ENCODE results near the gene LBHD2. TPM values are rescaled to one million over a fixed set of nuclear protein-coding genes. Genes with fewer than 3 reads are reported as not detected.

Gene LBHD2
- total RNA-seq, 1 donor from 2014 or later = not detected

DNA sequence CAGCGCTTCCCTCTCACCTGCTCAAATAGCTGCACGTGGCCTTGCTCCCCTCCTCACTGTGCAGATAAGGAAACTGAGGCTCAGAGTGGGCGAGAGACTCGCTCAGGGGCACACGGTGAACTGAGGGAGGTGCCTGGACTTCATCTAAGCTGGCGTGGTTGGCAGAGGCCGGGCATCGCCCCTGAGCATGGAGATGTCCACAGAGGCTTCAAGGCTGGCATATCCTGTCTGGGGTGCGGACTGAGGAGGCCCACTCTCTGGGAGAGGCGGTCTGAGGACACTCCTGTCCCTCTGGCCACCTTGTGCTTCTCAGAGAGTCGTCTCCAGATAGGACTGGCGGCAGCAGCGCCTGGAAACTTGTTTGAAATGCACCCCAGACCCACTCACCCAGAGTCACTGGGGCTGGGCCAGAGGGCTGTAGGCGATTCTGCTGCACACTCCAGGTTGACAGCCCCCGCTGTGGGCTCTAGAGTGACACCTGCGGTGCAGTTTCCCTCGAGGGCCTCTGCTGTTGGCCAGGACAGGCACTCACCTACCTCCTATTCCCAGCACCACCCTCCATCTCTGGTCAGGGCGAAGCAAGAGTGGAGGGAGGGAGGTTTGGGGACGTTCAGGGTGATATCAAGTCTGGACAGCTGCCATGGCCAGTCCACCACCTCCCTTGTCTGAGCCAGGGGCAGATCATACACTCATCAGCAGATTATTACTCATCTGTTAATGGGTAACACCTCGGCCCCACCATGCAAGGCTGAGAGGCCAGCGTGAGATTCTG is 11.2 kb upstream of the LBHD2 start:
- Mint-ChIP-seq H3K27me3 (ENCODE audit: unreplicated experiment) (no peaks in the 10 kb centered on the region), H3K4me1 (ENCODE audit: unreplicated experiment) (peaks cover 7% of the 10 kb centered on the region), H3K27ac (ENCODE audit: unreplicated experiment) (no peak overlapping the region), H3K4me3 (ENCODE audit: unreplicated experiment) (no peak overlapping the region), H3K36me3 (ENCODE audit: unreplicated experiment) (no peaks in the 10 kb centered on the region), H3K9me3 (ENCODE audit: unreplicated experiment) (no peaks in the 10 kb centered on the region)
- TF ChIP-seq, protein P1, sequence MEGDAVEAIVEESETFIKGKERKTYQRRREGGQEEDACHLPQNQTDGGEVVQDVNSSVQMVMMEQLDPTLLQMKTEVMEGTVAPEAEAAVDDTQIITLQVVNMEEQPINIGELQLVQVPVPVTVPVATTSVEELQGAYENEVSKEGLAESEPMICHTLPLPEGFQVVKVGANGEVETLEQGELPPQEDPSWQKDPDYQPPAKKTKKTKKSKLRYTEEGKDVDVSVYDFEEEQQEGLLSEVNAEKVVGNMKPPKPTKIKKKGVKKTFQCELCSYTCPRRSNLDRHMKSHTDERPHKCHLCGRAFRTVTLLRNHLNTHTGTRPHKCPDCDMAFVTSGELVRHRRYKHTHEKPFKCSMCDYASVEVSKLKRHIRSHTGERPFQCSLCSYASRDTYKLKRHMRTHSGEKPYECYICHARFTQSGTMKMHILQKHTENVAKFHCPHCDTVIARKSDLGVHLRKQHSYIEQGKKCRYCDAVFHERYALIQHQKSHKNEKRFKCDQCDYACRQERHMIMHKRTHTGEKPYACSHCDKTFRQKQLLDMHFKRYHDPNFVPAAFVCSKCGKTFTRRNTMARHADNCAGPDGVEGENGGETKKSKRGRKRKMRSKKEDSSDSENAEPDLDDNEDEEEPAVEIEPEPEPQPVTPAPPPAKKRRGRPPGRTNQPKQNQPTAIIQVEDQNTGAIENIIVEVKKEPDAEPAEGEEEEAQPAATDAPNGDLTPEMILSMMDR (IDR thresholded peaks at IDR 0.05) = no peak
- no peak for DNase-seq (ENCODE audit: extremely low spot score, unreplicated experiment)

DNA sequence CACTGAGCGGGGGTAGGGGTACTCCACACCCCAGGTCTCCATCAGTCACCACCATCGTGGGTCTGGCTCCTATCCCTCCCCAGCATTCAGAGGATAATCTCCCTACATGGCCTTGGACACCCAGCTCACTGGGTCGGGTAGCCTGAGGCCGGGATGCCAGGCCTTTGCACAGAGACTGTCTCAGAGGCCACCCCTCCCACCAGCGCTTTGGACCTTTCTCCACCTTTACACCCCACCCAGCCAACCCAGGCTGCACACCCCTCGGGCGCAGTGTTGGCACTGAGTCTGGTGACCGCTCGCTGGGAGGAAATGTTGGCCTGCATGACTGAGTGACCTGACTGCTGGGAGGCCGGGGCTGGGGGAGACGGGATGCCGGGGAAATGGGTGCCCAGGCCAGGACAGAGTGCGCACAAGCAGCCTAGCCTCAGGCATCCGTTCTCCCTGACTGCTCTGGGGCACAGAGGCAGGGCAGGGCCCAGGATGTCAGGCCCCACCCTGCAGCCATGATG is 10.6 kb upstream of the LBHD2 start:
- H3K36me3 Mint-ChIP-seq (ENCODE audit: unreplicated experiment) = no peaks in the 10 kb centered on the region
- no peaks in the 10 kb centered on the region for H3K27me3 Mint-ChIP-seq (ENCODE audit: unreplicated experiment)
- H3K9me3 Mint-ChIP-seq (ENCODE audit: unreplicated experiment) = no peaks in the 10 kb centered on the region
- TF ChIP-seq, protein P1 (IDR thresholded peaks at IDR 0.05) = no peak
- no peak for DNase-seq (ENCODE audit: extremely low spot score, unreplicated experiment)
- H3K4me1 Mint-ChIP-seq (ENCODE audit: unreplicated experiment) = peaks cover 5% of the 10 kb centered on the region
- H3K4me3 Mint-ChIP-seq (ENCODE audit: unreplicated experiment) = no peak overlapping the region
- no peak overlapping the region for H3K27ac Mint-ChIP-seq (ENCODE audit: unreplicated experiment)

DNA sequence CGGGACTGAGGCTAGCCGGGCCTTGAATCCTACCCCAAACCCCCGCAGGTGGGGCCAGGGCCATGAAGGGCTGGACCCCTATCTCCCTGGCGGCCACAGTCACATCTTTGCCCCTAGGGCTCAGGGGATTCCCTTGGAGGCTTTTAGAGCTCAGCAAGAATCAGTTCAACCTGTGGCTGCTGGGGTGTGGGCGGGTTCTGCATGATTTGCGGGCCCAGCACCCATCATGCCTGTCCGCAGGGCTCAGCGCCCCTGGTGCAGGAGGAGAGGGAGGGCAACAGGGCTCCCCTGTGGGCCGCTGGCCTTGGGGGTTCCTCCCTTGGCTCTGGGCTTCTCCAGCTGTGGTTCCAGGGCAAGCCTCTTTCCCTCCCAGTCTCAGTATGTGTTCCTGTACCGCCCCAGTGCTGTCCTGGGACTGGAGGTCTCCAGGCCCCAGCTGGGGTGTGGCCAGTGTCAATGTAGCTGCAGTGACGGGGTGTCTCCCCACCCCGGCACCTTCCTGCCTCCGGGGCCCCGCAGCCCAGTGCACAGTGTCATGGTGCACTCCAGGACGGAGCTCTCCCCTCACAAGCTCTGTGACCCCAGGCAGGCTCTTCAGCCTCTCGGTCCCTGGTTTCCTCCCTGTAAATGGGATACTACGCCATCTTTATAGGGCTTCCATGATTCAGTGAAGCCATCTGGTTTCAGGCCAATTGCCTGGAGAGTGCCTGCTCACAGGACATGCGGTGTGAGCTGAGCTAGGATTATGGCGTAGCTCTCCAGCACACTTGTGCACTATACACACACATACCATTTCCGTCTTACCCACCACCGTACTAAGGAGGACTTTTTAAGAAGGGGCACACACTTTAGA is 9.9 kb upstream of the LBHD2 start:
- no peak overlapping the region for H3K4me3 Mint-ChIP-seq (ENCODE audit: unreplicated experiment)
- DNase-seq (ENCODE audit: extremely low spot score, unreplicated experiment) = no peak

DNA sequence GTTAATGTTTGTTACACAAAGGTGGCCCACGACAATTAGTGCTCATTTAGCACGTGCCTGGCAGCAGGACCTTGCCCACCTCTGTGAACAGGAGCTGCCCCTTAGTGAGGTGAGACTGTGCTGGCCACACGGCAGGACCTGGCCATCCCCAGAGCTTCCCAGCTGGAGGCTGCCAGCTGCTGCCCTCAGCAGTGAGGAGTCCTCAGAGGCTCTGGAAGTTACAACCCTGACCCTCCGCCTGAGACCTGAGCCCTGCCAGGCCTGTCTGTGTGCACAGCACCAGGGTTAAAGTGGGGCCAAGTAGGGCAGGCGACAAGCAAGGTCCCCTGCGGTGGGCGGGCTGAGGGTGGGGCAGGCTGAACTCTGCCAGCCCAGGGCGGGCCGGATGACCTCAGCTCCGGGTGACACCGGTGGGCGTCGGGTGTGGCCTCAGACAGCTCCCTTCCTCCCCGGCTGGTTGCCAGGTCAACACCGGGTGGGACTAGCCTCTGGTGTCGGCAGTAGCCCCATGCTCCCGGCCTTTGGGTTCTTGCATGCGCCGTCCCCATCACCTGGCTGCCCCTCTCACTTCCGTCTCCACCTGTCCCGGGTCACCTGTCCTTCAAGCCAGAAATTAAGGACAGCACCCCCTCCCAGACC is 9.2 kb upstream of the LBHD2 start:
- Mint-ChIP-seq H3K27me3 (ENCODE audit: unreplicated experiment) (no peaks in the 10 kb centered on the region), H3K27ac (ENCODE audit: unreplicated experiment) (peak overlapping the region; percentile 52), H3K4me1 (ENCODE audit: unreplicated experiment) (peaks cover 5% of the 10 kb centered on the region), H3K9me3 (ENCODE audit: unreplicated experiment) (no peaks in the 10 kb centered on the region), H3K4me3 (ENCODE audit: unreplicated experiment) (no peak overlapping the region), H3K36me3 (ENCODE audit: unreplicated experiment) (no peaks in the 10 kb centered on the region)
- DNase-seq (ENCODE audit: extremely low spot score, unreplicated experiment) = no peak
- TF ChIP-seq, protein P1 (IDR thresholded peaks at IDR 0.05) = no peak

More for the DNA sequence above, 9.9 kb upstream of the LBHD2 start:
- Mint-ChIP-seq H3K4me1 (ENCODE audit: unreplicated experiment) (peaks cover 5% of the 10 kb centered on the region), H3K36me3 (ENCODE audit: unreplicated experiment) (no peaks in the 10 kb centered on the region), H3K27me3 (ENCODE audit: unreplicated experiment) (no peaks in the 10 kb centered on the region), H3K27ac (ENCODE audit: unreplicated experiment) (peak overlapping the region; percentile 52), H3K9me3 (ENCODE audit: unreplicated experiment) (no peaks in the 10 kb centered on the region)
- TF ChIP-seq, protein P1 (IDR thresholded peaks at IDR 0.05) = no peak

Data from osteocyte (in vitro differentiated cells).